Astrocyte (in vitro differentiated cells and primary cell): ENCODE measurements around the gene TNNI3K.

Source experiments
- CTCF ChIP-seq: IDR thresholded peaks from 2 replicates; pipeline ENCODE4 v1.5.1; 2011; ENCODE audit warnings: low read depth, mild to moderate bottlenecking, inconsistent platforms, low read length, moderate library complexity; ENCODE audit not compliant: insufficient read depth
- EZH2 ChIP-seq: IDR thresholded peaks from 2 replicates; pipeline ENCODE4 v1.6.1; 2012; ENCODE audit warnings: mild to moderate bottlenecking, low read length, inconsistent platforms; ENCODE audit not compliant: insufficient read depth

GRCh38 chr1:74388855-74389254 lies 153.7 kb downstream of the TNNI3K start:
- TF ChIP-seq CTCF (no peak), EZH2 (no peak)
